Urinary bladder (tissue), 4 donors: Measurements from ENCODE around the gene UBE2G2. TPM values are rescaled to one million over a fixed set of nuclear protein-coding genes. Genes with fewer than 3 reads are reported as not detected.

ENCODE experiments used
- DNase-seq: peaks from one replicate; pipeline ENCODE4 v3.0.0-alpha.2; 2015; ENCODE audit errors: extremely low spot score
- H3K27ac ChIP-seq: one replicate; pipeline ENCODE4 v1.5.1; 2013; ENCODE audit warnings: low read depth, mild to moderate bottlenecking, moderate library complexity
- H3K36me3 ChIP-seq: one replicate; pipeline ENCODE4 v1.6.1; 2013; ENCODE audit warnings: mild to moderate bottlenecking, moderate library complexity; ENCODE audit not compliant: insufficient read depth
- H3K4me1 ChIP-seq: one replicate; pipeline ENCODE4 v1.6.1; 2013; ENCODE audit warnings: mild to moderate bottlenecking, moderate library complexity; ENCODE audit not compliant: insufficient read depth
- H3K4me3 ChIP-seq: one replicate; pipeline ENCODE4 v1.5.1; 2013; ENCODE audit warnings: low read depth, low read length
- WGBS: extraction: QIAGEN DNeasy Blood & Tissue Kit; methylation state at CpG from one replicate; pipeline ENCODE4 v1.1.7; 2013; 5-methylcytosine and 5-hydroxymethylcytosine counted together
- polyA plus RNA-seq: library from polyadenylated mRNA; stranded (reverse); fragments of 200-250 nt; gene quantifications from one replicate; pipeline ENCODE4 v1.2.3, GENCODE V29; 2013
- total RNA-seq: library from RNA; depleted of rRNA; stranded (reverse); fragments of >200 nt; gene quantifications from one replicate; pipeline ENCODE4 v1.2.3, GENCODE V29; 2014
- donor health status: healthy with polysubstance abuse.
- donor health status: healthy.

UBE2G2 gene
- total and polyA plus RNA-seq, 2 donors: 65.4 to 75.9 TPM

DNA sequence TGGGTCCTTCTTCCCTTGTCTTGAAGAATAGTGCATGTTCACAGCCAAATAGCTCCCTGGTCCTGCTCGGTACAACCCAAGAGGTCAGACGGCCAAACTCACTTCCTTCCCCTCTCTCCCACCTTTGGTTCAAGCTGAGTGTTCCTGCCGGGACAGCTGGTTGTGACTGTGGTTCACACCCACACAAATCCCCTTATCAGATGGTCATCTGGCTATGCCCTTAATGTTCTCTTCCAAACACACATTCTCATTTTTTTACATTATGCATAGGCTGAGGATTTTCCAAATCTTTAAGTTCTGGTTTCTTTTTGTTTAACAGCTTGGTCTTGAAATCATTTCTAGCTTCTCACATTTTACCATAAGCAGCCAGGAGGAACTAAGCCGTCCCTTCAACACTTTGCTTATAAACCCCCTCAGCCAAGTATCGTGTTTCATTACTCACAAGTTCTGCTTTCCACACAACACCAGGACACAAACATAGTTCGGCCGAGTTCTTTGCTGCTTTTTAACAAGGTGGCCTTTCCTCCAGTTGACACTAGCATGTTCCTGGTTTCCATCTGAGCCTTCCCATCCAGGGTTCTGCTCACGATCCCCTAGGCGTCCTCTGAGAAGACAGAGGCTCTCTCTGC, 70.6 kb downstream of the UBE2G2 start:
- H3K36me3 ChIP-seq: no peaks in the 10 kb centered on the region
- no peak for DNase-seq
- H3K4me3 ChIP-seq: no peak overlapping the region
- WGBS: 22% methylated on average over 9 of the region's 9 CpGs
- H3K4me1 ChIP-seq: no peaks in the 10 kb centered on the region
- no peak overlapping the region for H3K27ac ChIP-seq

DNA sequence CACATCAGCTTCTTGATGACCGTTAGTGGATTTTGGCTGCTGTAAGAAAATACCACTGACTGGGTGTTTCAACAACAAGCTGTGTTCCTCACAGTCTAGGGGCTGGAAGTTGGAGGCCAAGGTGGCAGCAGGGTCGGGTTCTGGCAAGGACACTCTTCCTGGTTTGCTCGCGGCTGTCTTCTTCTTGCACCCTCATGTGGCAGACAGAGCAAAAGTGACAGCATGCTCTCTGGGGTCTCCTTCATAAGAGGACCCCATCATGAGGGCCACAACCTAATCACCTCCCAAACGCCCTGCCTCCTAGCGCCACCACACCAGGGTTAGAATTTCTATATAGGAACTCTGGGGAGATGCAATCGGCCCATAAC, 71.6 kb downstream of the UBE2G2 start:
- WGBS: 92% methylated on average over 7 of the region's 7 CpGs
- no peaks in the 10 kb centered on the region for H3K36me3 ChIP-seq
- DNase-seq: no peak

DNA sequence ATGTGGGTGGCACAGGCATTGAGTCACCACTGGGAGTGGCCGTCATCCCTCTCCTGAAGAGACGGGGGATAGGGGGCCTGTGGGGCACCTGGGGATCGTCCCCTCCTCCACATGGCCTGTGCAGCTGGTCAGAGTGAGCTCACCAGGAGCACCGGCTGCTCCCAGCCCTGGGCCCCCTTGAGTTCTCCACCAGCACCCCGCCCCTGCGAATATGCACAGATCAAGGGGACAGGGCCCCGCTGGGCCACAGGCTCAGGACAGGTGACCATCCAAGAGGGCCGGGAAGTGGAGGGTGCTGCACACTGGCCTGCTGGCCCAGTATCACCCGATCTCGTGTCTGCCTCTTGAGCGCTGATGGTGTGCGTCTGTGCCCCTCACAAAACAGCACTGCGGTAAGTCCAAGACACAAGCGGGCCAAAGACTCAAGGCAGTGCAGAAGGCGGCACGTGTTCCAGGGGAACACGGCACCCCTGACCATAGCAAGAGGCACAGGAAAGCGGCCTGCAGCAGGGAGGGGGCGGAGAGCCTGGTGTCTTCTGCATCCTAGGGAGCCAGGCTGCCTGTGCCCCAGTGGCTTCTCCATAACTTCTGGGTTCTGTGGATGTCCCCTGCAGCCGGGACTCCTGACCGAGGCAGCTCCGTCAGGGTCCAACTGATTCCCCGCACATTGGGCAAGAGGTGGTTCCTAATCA, 72.1 kb downstream of the UBE2G2 start:
- Histone ChIP-seq H3K27ac (no peak overlapping the region), H3K4me1 (no peaks in the 10 kb centered on the region), H3K36me3 (no peaks in the 10 kb centered on the region), H3K4me3 (no peak overlapping the region)
- DNase-seq: no peak
- WGBS: 91% methylated on average over 23 of the region's 23 CpGs

More for the DNA sequence above, 71.6 kb downstream of the UBE2G2 start:
- Histone ChIP-seq H3K4me1 (no peaks in the 10 kb centered on the region), H3K27ac (no peak overlapping the region), H3K4me3 (no peak overlapping the region)

DNA sequence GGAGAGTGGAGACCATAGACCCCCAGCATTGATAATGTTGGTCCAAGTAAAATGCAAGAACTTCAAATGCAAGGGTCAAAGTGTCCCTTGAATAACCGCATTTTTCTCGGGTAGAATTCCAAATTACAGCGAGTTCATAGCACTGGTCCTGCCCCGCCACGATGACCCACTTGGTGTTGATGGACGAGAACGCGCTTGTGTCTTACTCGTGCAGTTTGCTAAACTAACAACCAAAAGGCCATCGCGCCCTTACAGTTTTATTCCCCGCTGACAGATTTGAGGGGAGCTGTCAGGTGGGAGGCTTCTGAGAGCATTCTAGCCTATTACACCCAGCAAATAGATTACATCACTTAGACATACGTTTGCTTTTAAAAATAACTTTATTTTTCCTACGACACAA, 72.9 kb downstream of the UBE2G2 start:
- Histone ChIP-seq H3K36me3 (no peaks in the 10 kb centered on the region), H3K27ac (no peak overlapping the region)

DNA sequence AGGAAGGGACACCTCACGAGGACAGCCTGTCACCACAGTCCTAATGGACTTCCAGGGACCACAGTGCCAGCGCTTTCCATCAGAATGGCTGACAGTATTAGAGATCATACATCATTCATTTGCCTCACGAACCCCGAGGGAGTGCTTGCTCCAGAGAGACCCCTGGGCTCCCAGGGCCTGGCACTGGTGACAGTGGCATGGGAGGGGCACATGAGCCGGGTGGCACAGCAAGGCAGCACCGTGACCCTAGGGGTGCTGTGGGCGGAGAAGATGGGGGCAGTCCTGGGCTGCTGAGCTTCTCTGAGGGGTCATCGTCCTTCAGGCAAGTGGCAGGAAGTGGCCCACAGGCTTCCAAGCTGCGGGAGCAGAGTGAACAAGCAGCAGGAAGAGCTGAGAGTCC, 73.9 kb downstream of the UBE2G2 start:
- Histone ChIP-seq H3K4me3 (no peak overlapping the region), H3K4me1 (no peaks in the 10 kb centered on the region), H3K27ac (no peak overlapping the region), H3K36me3 (no peaks in the 10 kb centered on the region)
- 76% methylated on average over 9 of the region's 9 CpGs for WGBS
- DNase-seq: no peak

More for the DNA sequence above, 72.9 kb downstream of the UBE2G2 start:
- no peak overlapping the region for H3K4me3 ChIP-seq
- 83% methylated on average over 14 of the region's 14 CpGs for WGBS
- no peak for DNase-seq
- H3K4me1 ChIP-seq: no peaks in the 10 kb centered on the region

DNA sequence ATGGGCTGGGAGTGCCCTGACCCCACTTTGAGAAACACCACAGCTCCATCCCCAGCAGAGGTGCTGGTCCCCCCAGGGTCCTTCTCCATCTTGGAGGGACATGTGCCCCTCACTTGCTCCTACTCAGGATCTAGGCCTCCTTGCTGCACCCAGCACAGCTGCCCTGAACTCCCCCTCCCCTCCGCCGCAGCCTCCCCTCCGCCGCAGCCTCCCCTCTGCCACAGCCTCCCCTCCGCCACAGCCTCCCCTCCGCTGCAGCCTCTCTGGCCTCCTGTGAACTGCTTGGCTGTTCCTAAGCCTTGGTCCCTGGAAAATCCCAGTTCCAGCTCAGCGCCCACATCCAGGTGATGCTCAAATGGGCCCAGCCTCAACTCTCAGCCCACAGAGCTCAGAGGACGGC, 74.3 kb downstream of the UBE2G2 start:
- no peaks in the 10 kb centered on the region for H3K36me3 ChIP-seq
- no peaks in the 10 kb centered on the region for H3K4me1 ChIP-seq
- no peak for DNase-seq
- no peak overlapping the region for H3K27ac ChIP-seq
- no peak overlapping the region for H3K4me3 ChIP-seq
- 93% methylated on average over 8 of the region's 8 CpGs for WGBS

DNA sequence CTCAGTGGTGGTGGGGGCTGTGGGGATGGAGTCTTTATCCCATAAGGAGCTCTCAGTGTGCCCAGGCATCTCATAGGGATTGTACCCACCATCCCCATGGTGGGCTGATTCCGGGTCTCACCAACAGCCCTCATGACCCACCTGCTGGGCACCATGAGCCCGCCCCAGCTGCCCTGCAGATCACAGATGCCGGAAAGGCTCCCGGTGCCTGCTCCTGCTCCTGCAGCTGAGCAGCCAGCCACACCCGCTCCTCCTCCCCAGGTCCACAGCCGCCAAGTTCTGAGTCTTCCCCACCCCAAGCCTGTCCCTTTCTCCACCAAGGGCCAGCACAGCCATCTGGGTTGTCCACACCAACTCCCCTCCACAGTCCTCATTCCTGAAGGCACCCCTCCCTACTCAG, 74.8 kb downstream of the UBE2G2 start:
- no peak for DNase-seq
- H3K4me1 ChIP-seq: no peaks in the 10 kb centered on the region
- no peaks in the 10 kb centered on the region for H3K36me3 ChIP-seq
- H3K4me3 ChIP-seq: no peak overlapping the region
- no peak overlapping the region for H3K27ac ChIP-seq
- WGBS: 74% methylated on average over 6 of the region's 6 CpGs

DNA sequence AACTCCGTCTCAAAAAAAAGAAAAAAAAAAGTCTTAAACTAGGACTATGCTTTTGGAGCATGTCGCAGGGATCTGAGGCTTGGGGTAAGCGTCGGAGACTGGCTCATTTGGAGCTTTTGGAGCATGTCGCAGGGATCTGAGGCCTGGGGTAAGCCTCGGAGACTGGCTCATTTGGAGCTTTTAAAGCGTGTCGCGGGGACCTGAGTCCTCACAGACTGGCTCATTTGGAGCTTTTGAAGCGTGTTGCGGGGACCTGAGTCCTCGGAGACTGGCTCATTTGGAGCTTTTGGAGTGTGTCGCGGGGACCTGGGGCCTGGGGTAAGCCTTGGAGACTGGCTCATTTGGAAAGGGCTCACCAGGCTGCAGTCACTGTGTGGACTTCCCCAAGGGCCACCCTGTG, 76.7 kb downstream of the UBE2G2 start:
- no peaks in the 10 kb centered on the region for H3K4me1 ChIP-seq
- H3K36me3 ChIP-seq: no peaks in the 10 kb centered on the region
- H3K4me3 ChIP-seq: no peak overlapping the region
- H3K27ac ChIP-seq: no peak overlapping the region
- DNase-seq: no peak
- WGBS: 89% methylated on average over 14 of the region's 14 CpGs

DNA sequence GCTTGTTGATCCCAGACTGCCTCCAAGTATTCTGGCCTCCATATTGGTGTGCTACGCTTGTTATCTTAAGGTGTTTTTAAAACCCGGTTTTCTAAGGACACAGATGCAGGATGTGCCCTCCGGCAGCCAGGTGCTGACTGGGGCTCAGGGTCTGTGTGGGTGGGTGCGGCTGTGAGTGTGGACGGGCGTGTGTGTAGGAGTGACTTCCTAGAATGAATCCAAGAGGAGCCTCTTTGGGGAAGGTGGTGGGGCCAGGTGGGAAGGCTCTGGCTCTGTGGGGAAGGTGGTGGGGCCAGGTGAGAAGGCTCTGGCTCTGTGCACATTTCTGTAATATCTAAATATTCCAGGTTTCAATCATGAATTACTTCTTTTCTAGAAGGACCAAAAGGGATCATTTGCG, 77.4 kb downstream of the UBE2G2 start:
- H3K36me3 ChIP-seq: no peaks in the 10 kb centered on the region
- WGBS: 89% methylated on average over 7 of the region's 7 CpGs
- H3K27ac ChIP-seq: no peak overlapping the region
- H3K4me3 ChIP-seq: no peak overlapping the region
- DNase-seq: no peak
- H3K4me1 ChIP-seq: no peaks in the 10 kb centered on the region

DNA sequence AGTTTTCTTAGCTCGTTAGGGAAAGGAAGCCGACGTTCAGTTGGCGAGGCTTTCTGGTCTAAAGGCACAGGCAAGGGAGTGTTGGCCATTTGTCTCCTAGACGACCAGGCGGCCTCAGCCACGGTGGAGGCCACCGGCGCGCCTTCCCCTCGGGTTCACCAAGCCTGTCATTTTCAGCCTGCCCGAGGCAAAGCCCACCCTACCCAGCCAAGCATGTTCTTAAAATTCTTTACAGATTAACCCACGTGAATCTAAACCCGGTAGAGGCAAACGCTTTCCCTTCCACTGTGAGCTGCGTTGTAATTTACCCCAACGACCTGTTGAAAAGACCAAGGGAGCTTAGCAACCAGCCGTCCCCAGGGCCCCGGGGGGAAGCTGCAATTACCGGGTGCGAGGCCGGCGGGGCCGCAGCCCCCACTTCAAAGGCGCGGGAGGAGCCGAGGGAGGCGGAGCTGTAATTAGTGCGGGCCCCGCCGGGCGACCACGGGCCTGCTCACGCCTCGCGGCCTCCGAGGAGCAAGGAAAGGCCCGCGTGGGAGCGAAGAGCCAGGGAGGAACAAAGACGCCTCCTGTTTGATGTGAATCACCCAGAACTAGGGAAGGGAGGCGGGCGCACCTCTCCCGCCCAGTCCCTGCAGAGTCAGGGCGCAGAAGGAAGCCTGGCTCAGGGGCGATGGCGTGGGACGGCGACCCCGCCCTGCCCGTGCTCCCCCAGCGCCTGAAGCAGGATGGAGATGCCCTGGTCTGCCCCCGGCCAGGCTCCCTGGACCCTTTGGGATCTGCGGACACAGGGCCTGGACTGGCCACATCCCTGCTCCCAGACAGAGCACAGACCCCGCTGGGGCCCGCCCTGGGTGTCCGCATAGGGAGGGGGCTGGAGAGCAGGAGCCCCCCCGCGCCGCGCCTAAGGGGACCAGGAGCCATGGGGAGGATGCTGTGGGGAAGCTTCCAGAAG, 78.2 kb downstream of the UBE2G2 start:
- no peak for DNase-seq
- Histone ChIP-seq H3K4me1 (no peaks in the 10 kb centered on the region), H3K4me3 (no peak overlapping the region), H3K36me3 (no peaks in the 10 kb centered on the region), H3K27ac (no peak overlapping the region)
- 17% methylated on average over 61 of the region's 61 CpGs for WGBS

DNA sequence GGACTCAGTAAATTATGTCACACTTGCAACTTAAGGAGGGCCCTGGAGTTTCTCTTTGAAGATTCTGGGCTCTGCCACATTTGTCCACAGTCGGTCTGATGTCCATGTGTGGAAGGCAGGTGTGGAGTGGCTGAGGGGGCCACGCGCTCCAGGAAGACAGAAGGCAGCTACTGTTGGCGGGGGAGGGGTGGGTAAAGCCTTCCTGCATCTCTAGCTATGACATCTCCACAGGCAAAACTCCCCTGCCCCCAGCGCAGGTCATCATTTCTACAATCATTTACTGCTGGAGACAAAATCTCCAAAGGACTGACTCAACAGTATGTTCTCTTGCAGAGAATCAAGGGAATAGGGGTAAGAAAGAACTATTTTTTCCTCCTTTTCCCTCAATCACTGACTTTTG, 78.9 kb downstream of the UBE2G2 start:
- 47% methylated on average over 5 of the region's 5 CpGs for WGBS
- DNase-seq: no peak
- Histone ChIP-seq H3K27ac (no peak overlapping the region), H3K4me1 (no peaks in the 10 kb centered on the region), H3K4me3 (no peak overlapping the region), H3K36me3 (no peaks in the 10 kb centered on the region)

DNA sequence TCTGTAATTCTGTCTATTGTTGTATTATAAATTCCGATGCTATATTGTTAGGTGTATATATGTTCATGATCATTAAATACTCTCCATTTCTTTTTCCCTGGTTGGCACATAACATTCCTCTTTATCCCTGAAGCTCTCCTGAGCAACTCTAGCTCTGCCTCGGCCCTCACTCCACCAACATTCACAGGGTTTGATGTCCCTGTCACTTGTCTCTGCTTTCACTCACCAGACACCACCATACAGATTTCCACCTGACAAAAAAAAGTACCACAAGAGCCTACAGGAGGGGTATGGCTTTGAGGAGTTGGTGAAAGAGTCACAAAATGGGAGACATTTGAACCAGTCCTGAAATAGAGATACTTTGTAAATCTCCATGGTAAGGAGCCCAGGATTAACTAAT, 81.5 kb downstream of the UBE2G2 start:
- H3K36me3 ChIP-seq: no peaks in the 10 kb centered on the region
- H3K4me1 ChIP-seq: no peaks in the 10 kb centered on the region
- H3K27ac ChIP-seq: no peak overlapping the region
- DNase-seq: no peak
- H3K4me3 ChIP-seq: no peak overlapping the region
- WGBS: 54% methylated on average over 2 of the region's 2 CpGs
